ENCODE data around the gene ABCB8.

Gene ABCB8

DNA sequence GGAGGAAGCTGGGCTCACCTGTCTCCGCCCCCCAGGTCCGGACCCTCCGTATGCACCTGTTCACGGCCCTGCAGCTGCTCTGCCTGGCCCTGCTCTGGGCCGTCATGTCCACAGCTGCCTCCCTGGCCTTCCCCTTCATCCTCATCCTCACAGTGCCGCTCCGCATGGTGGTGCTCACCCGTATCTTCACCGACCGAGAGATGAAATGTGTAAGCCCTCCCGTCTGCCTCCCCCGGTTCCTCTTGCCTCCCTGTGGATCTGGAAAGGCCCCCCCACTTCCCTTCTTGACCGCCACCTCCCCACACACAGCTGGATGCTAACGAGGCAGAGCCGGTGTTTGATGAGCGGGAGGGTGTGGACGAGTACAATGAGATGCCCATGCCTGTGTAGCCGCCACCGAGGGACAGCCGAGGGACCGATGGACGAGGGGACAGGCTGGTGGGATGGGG, 47.8 kb downstream of the ABCB8 start:
- no peak for DNase-seq

DNA sequence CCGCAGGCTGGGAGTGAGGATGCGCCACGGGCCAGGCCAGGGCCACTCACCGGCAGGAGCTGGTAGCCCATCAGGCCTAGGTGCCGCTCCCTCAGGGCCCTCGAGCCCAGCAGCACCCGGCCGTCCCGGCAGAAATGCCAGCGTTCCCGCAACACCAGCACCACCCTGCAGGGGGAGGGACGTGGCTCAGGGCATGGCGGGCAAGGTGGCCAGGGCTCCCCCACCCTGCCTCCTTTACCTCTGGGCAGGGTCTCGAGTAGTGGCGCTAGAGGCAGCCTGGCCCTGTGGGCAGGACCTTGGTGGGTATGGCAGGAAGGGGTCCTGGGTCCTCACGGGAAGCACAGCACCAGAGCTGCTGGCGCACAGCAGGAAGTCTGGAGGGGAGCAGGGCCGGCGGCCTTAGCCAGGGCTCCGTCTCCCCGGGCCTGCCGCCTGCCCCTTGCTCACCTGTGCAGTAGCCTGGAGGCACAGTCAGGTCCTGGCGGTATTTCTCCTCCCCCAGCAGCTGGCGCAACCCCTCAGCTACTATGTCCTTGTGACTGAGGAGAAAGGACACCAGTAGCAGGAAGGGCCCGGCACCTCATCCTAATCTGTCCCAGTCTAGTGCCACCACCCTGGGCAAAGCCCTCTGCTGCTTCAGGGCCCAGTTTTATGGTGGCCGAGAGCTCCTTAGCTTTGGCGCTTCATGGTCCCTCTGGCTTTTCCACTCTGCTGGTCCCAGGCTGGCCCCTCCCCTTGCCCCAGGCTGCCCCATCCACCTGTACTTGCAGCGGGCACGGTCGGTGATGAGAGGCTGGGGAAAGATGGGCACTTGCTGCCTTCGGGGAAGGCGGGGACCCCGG, 48.8 kb downstream of the ABCB8 start:
- no peak for DNase-seq

DNA sequence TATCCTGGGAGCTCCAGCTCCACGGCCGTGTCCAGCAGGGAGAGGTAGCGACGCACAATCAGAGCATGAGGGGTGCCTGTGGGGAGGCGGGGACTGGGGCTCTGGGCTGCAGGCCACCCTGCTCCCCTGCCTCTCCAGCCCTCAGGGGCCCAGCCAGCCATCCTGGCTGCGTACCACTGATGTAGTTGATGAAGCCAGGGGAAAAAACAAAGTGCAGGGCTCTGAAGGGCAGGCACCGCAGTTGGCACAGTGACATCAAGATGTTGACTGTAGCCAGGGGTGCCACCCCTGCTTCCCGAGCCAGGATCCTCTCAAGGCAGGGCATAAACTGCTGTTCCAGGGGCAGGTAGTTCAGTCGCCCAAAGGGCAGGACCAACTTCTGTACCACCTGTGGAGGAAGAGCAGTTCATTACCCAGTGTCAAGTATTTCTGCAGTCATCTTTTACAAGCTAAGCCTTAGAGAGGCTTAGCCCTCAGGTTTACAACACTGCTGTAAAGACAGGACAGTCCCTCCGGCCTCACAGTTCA, 49.5 kb downstream of the ABCB8 start:
- DNase-seq, result no peak

DNA sequence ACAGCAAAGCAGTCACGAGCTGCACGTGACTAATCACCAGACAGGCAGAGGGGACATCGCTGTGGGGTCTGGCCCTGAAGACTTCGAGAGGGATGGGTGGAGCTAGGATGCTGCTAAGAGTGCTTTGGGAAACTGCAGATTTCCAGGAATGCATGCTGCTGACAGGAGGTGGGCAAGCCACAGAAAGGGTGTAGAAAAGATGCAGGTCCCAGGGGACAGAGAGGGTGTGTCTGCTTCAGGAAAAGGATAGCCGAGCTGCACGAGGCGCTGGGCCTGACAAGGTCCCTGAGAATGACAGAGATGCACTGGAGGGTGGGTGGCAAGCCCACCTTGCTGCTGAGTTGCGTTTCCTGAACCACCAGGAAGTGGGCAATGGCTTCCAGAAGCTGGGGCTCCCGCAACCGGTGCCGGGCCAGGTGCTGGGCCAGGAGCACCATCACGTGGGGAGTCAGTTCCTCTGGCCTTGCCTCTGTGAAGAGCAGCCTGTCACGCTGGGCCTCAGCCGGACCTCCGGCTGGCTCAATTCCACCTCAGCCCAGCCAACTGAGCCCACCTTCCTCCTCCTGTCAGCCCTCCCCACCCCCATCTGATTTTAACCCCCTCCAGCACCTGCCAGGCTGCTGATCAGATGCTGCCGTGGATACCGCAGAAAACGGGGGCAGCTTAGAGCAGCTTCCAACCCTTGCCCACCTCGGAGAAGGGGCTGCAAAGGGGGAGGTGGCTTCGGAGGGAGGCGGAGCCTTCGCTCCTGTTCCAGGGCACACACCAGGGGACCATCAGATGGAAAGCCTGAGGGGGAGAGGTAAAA, 50.2 kb downstream of the ABCB8 start:
- peak; percentile 38 for DNase-seq

DNA sequence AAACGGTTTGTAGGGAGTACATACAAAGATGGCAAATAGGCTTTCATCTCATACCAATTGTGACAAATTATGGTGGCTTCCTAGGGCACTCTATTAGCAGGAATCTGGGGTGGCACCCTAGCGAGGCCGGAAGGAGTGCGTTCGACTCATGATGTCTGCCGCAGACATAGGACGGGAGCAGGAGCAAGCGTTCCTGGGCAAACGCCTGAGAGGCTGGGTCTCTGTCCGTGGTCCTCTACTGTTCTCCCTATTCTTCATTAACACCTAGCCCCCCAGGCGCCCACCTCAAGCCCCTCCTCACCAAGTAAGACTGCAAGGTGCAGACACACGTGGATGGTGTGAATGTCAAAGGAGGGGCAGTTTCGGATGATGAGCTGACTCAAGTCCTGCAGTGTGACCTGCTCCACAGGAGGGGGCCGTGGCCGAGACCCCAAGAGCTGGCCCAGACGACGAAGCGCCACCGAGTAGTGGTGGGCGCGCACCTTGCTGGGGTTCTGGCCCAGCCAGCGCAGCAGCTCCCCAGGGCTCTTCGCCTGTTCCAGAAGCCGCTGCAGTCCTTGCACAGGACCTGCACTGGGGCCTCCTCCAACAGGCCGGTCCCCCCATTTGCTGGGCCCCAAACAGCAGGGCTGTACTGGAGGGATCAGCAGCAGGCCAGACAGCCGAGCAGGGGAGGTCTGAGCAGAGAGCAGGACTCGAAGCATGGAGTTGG, 51.1 kb downstream of the ABCB8 start:
- no peak for DNase-seq

DNA sequence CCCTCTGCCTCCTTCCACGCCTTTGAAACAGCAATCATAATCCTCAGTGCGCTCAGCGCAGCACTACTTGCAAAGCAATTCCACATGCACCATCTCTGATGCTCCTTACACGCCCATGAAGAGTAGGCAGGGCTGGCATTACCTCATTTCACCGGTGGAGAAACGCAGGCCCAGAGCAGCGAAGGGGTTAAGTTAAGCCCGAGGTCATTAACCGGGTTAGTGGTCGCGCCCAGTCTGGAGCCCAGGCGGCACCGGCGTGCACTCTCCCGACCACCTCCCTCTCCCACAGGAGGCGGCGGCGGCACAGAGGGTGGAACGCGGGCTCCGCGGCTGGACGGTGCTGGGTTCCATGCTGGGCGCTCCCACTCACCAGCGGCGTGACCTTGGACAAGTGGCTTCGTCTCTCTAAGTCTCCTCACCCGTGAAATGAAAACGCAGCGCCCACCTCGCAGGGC, 51.8 kb downstream of the ABCB8 start:
- peak; percentile 60 for DNase-seq

DNA sequence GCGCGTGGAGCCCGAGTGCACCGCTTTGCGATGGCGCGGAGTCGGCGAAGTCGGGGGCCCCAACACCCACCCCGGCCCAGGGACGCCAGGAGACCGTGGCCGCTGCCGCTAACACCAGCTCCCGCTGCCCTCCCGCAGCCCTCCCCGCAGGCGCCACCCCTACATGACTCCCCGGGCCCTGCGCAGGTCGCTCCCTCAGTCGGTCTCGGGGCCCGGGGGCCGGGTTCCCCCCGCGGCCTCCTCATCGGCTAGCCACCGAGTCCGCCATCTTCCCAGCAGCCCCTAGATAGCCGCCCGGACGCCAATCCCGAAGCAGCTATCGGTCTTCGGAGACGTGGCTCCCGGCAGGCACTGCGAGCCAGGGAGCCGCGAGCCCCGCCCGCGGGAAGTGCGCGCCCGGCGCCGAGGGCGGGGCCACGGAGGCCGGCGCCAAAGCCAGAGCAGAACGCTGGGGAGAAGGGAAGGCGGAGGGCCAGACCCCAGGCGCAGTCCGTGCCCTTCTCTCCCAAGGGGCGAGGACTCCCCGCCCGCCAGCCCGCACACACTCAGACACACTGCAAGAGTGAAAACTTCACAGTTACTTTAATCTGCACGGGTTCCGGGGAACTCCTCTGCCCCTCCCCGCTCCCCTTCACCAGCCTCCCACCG, 52.4 kb downstream of the ABCB8 start, which contains the start of gene FASTK:
FASTK (minus strand) TSS at position 288 of the 648 bp plus-strand sequence; CDS start at position 245, 43 bp downstream.
- DNase-seq, result peak; percentile 95

DNA sequence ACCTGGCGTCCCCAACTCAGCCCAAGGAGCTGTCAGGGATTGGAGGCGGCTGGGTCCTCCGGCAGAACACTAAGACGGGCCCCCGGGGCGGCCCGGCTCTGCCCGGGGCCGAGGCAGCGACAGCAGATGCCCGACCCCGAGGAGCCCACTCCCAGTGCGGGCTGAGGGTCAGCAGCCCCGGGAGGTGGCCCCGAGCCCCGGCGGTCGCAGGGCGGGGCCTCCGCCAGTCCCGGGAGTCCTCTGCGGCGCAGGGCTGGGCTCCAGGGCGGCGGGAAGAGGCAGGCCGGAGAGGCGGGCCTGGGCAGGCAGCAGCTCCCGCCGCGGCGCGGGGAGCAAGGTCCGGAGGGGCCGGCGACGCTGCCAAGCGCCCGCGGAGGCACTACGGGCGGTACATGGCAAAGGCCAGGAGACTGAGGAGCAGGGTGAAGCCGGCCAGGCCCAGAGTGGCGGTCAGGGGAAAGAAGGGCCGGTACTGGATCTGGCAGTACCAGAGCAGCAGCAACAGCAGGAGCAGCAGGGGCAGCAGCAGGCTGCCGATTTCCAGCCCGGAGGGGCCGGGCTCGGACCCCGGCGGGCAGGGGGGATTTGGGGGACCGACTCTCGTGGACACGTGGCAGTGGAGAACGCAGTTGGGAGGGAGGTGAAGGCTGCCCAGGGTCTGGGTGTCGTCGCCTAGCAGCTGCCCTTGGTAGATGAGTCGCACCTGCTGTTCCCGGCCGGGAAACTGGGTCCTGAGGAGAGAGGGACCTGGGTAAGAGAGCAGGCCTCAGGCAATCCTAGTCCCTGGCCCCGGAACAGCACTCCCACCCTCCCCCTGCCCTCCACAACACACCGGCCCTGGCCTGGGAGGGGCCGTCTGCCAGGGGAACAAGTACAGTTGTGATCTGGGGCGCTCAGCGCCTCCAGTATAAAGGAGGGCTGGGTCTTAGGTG, 53.2 kb downstream of the ABCB8 start:
- peak; percentile 45 for DNase-seq

DNA sequence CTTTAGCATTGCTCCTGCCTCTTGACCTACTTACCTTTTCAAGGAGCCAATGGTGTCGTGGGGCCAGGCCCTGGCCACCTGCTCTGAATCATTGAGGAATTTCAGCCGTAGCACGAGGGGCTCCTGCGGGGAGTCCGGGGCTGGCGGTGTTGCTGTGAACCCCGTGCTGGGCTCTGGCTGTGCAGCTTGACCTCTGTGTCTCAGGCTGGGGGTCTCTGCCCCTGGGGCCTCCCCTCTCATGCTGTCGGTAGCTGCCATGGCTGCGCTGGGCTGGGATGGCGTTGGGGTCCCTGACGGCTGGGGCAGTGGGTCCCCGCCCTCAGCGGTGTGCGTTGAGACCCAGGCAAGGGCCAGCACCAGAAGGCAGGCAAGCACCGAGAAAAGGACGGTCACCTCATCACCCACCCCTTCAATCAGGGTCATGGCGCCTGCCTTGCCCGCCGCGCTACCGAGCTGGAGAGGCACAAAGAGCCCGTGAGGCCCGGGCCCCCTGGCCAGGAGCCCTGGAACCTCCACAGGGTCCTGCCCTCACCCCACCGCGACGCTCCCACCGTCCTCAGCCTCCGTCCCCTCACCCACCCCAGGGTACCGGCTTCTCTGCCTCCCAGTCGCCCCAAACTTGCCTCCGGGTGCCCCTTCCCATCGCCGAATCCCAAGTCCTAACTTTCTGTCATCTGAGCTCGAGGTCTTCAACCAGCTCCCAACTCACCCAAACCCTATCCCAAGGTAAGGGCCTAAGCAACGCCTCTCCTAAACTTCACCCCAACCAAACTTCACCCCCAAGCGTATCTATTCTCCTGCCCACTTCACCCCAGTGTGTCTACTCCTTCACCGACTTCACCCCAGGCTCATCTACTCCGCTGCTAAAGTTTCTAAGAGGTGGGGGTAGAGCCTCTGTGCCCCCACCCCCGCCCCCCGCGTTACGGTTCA, 54.2 kb downstream of the ABCB8 start:
- DNase-seq, result no peak

DNA sequence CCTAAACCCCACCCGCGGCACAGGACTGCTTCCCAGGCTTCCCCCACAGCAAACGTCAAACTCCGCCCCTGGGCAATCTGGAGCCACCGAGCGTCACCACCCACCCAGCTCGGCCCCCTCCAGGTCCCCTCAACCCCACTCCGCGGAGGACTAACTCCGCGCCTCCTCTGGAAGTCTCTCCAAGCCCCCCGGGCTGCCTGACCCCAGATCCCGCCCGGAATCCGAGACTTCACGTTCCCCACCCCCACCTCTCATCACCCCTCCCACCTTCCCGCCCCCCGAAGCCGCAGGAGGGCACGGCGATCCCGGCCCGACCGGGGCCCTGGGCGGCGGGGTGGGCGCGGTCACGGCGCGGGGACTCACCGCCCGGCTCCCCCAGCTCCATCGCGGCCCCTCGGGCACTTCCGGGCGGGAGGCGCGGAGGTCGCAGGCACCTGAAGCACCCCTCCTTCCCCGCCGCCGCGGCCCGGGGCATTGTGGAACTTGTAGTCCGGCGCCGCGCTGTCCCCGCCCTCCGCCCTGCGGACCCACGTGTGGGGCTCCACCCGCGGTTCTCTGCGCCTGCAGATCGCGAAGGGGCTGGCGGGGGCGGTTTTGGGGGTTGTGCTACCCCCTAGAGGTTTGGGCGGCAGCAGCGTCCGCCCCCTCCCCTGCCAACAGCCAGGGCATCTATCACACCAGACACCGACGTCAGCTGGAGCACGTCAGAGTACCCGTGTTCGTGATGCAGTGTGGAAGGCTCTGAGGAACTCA, 55.0 kb downstream of the ABCB8 start, which contains the start of gene TMUB1:
TMUB1 (minus strand) TSS at position 423 of the 753 bp plus-strand sequence. CDS start 930 bp downstream, outside the sequence.
- DNase-seq, result peak; percentile 85

DNA sequence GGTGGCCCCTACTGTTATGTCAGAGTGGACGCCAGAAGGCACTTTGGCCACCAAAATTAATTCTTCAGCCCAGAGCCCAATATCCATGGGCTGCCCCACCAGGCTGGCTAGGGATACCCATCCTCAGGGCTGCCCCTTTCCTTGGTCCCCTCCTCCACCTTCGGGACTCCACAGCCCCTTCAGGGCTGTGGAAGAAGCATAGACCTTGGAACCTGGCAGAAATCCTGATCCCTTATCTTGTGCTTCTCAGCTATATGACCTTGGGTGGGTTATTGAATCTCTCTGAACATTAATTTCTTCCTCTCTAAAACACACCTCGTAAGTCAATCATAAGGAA, 55.5 kb downstream of the ABCB8 start:
- DNase-seq, result peak; percentile 26

DNA sequence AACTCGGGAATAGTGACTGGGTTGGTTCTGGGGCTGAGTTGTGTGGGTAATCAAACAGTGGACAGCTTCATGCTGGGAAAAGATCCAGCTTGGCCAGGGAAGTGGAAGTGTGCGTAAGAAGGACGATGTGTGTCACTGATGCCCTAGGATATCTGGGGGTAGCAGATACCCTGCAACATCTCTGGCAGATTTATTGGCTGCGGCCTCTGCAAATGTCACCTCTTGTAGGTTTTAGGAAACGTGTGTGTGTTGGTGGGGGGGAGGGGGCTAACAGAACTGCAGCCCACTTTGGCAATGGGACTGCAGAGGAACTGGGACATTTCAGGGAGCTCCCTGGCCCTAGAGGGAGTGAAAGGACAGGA, 57.1 kb downstream of the ABCB8 start:
- DNase-seq, result no peak

DNA sequence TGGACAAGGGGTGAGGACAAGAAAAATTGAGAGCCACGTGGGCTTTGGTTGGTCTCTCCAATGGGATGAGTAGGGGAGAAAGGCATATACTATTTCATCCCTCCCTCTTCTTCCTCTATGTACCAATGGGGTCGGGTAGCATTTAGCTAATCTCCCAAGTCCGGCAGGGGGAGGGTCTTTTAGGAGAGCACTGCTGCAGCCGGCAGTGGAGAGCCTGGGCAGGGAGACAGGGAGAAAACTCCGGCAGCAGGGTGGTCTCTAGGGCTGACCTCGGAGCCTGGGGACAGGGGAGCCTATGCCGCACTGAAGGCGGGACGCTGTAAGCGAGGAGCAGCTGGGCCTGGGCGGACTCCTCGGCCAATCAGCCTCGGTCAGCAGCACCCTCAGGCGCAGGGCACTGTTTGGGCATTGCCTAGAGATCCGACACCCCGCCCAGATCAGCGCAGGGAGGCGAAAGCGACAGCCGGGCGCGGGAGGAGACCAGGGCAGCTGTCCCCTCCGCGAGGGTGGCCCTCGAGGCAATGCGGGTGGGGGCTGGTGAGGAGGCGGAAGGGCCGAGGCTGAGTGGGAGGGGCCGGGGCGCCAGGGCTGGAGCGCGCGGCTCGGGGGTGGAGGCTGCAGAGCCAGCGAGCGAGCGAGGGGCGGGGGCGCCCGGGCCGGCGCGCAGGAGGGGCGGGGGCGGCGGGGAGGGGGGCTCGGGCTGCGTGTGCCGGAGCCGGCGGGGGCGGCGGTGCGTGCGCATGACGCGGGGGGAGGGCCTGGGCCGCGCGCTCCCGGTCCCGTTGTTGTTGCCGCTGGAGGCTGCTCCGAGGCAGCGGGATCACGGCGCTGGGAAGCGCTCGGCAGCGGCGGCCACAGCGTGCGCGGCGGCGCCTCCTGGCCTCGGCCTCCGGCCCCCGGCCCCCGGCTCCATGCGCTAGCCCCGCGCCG, 57.7 kb downstream of the ABCB8 start, which contains the start of gene AGAP3:
AGAP3 (plus strand) TSS at position 785 of the 930 bp plus-strand sequence. CDS start 267 bp downstream, outside the sequence.
- DNase-seq, result peak; percentile 93

DNA sequence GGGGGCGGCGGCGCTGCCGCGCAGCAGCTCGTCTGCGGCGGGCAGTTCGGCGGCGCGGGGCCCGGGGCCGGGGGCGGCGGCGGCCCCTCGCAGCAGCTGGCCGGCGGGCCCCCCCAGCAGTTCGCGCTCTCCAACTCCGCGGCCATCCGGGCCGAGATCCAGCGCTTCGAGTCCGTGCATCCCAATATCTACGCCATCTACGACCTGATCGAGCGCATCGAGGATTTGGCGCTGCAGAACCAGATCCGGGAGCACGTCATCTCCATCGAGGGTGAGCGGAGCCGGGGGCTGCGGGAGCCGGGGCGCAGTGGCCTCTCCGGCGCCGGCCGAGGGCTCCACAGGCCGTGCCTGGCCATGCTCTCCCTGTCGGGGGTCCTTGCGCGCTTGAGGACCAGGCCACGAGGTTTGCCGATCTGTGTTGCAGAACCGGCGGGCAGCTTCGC, 58.6 kb downstream of the ABCB8 start:
- DNase-seq, result no peak

DNA sequence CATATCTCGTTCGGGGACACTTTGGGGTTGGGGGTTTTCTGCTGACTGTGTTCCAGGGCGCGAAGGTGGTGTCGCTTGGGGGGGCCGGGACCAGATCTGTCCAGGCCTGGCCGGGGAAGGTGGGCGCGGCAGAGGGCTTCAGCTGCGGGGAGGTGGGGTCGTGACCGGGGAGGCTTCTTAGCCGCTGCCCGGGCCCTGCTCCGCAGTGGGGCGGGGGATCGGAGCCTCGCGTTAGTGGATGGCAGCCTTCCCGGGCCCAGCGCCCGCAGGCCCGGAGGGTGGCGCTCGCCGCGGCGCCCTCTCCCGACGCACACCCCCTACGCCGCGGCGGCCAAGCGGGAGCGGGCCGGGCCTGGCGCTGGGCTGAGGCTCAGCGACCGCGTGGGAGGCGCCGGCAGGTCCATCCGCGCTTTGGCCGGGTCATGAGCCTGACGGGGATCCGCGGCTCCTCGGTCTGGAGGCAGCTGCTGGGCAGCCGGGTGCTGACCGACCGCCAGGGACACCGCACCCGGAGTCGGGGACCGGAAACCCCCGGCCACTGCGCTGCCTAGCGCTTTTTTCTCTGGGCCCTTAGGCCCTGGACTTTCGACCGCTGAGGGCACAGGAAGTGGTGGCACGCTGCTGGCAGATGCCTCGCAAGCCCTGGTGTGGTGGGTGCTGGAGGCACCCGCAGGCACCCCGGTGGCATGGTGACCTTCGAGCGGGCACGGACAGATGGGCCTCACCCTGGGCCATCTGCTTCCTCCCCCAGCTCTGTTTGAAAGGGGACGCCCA, 59.2 kb downstream of the ABCB8 start:
- peak; percentile 80 for DNase-seq

DNA sequence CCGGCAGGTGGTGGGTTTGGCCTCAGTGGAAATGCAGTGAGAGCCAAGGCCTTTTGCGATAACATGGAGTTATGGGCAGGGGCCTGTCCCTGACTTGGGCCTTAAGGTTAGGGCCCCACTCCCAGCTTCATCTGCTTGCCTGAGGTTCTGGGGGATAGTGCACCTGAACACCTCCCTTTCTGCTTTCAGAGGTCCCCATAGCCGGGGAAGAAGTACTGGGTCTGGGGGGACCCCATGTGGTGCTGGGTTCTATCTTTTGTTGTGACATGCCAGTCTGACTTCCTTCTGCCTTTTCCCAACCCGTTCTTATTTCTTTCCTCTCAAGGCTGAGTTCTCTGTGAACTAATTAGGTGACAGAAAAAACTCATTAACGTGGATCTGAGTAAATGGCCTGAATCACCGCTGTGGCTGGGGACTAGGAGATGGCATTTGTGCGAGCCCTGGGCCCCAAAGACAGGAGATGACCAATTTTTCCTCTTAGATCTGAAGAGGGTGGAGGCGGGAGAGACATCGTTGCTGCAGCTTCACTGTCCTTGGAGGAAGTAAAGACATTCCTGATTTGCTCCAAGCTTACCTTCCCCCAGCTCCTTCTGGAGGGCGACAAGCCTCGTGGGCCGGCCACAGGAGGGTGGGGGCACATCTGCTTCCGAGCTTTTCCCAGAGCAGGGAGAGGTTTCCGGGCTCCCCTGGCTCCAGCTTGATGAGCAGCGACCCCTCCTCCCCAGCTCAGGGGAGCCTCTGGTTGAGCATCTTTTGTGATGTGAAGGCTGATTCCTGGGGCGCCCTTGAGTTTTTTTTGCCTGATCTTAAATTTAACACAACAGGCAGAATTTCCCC, 60.0 kb downstream of the ABCB8 start:
- peak; percentile 59 for DNase-seq
